ENCODE results near the gene TAF10.

The TAF10 gene

DNA sequence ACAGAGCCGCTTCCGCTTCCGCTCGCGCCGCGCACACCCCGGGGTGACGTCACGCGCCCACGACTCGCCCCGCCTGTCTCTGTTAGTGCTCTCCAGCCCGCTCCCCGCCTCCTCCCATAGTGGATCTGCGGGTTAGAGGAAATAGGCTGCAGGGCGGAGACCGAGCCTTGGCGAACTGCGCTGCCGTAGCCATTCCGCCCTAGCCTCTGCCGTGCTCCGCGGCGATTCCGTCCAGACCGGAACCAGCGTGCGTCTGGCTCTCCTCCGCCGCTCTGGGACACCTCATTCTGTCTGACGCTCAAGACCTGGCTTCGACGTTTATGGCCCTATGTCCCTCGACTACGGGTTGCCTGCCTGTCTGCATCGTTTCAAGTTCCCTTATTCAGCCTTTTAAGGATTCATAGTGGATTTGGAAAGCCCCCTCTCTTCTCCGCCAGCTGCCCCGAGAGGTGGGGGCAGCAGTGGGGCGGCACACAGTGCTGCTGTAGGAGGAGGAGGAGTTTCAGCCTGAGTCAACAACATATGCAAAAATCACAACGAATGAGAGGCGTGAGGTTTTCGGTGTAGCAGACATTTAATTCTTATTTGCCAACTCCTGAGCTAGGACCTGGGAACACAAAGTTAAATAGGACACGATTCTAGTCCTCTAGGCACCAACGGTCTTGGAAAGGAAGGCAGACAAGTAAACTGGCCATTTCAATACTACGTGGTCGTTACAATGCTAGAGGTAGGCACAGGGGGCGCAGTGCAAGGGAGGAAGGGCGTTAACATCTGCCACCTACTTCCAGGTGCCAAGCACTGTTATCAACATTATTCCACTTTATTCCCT, at the start of gene TAF10:
TSS of gene TAF10 (minus strand) at position 4 of the 829 bp plus-strand sequence. CDS start 27 bp downstream, outside the sequence.
- DNase-seq = peak; percentile 93

DNA sequence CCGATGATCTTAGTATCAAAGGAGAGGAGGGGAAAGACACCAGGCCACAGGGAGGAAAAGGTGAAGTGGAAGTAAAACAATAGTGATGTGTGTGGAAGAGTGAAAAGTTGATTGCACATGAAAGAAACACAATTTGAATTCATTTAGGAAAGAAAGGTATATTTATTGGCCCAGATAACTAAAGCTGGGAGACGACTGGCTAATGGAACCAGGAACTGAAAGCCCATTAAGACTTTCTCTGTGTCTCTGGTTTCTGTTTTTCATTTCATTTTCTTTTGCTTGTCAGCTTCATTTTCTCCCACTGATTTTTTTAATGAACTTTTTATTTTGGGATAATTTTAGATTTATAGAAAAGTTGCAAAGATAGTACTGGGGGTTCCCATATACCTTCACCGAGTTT, 48.7 kb upstream of the TAF10 start:
- DNase-seq = no peak

DNA sequence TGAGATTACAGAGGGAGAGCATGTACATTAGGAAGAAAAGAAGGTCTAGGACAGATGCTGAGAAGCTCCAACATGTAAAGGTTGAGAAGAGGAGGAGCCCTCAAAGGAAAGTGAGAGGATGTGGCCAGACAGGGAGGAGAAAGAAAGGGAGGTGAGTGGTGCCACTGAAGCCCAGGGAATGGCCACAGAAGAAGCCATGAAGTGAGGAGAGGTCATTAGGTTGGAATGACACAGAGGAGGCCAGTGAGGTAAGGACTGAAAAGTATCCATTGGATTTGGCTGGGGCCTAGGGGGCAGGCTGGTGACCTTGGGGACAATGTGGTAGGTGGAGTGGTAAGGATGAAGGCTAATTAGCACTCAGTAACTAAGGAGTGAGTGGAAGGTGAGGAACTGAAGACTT, 46.6 kb upstream of the TAF10 start:
- DNase-seq = no peak

DNA sequence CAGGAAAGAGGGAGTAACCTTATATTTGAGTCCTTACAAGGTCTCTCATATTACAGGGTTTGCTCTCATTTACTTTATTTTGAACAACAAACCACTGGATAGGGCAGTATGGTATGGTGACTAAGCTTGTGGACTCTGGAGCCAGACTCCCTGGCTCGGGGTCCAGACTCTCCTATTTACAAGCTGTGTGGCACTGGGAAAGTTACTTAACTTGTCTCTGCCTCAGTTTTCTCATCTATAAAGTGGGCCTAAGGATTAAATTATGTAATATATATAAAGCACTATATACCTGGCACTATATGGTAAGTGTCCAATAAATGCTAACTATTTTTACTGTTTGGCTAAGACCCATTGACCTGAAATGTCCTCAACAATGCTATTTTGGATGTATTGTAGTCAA, 45.3 kb upstream of the TAF10 start:
- no peak for DNase-seq

DNA sequence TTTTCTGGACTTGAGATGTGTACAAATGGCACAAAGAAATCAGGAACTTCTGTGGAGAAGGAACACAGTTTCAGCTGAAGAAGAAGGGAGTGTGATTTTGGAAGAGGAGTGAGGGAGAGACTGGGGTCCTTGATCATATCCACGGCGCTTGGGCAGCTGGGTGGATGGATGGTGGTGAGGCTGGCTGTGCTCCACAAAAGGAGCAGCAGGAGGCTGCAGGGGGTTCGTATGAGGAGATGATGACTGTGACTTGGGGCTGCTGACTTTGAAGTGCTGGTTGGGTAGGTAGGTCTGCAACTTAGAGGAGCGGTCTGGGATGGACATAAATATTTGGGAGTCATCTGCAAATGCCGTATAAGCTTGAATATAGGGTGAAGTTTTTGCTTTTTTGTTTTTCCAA, 44.9 kb upstream of the TAF10 start:
- DNase-seq = no peak

DNA sequence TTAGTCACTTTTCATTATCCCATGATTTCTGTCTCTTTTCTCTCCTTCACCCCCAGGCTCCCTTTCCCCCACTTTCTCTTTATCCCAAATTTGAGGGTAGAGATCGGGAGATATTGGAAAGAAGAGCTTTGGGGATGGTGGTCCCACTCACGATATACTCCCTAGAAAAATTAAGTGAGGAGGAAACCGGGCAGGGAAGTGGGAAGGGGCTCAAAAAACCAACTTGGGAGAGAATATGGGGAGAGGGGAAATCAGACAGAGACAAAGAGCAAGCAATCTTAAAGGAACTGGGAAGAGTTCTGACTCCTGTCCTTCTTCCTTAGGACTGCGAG, 44.5 kb upstream of the TAF10 start:
- no peak for DNase-seq

DNA sequence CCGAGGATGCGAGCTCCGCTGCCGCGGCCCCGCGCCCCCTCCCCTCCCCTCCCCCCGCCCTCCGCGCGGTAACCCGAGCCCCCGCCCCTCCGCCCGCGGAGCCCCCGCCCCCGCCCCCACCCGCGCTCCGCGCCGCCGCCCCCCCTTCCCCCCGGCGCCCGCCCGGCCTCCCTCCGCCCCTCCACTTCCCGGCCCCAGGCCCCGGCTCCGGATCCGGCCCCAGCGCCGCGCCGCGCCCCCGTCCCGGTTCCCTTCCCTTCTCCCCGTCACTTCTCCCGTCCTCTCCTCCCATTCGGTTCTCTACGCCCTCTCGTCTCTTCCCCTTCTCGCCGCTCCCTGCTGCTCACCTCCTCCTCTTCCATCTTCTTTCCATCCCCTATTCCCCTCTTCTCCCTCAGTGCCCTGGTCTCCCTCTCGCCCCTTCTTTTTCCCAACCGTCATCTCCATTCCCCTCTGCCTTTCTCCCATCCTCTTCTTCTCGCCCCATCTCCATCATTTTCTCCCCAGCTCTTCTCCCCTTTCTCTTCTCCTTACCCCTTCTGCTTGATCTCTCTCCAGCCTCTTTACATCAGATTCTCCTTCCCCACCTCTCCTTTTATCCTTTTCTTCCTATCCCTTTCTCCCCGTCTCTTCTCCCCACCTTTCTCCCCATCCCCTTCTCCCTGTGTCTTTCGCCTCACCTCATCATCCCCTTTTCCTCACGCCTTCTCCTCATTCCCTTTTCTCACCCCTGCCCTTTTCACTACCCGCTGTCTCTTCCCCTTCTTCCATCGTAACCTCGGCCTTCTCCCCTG, 44.0 kb upstream of the TAF10 start, which contains the start of gene DCHS1:
TSS of gene DCHS1 (minus strand) at position 20 of the 794 bp plus-strand sequence. CDS start 14,196 bp downstream, outside the sequence.
- DNase-seq = no peak

DNA sequence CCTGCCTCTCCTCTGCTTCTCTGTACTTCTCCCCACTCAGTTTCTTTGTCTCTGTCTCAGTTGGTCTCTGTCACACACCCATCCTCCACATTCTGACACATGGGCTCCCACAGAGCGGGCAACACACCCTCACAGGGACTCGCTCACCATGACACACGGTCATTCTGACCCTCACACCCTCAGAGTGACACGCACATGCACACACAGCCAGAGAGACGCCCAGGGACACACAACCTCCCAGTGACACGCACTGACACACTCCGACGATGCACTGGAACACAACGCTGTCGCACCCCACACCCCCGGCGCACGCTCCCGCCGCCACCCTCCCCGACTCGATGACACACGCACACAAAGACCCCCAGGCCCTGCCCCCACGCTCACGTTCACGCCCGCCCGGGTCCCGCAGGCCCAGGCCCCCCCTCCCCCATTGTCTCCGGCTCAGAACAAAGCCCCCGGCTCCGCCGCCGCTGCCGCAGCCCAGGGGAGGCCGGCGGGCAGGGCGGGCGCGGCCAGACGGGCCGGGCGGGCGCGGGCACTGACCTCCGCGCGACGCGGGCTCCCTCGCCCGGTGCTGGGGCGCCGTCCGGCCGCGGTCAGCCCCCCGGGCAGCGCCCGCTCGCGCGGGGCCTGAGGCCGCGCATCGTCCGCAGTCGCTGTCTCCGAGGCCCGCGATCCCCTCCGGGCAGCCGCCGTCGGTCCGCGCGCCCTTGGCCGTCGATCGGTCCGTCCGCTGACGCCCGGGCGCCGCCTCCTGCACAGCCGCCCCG, 43.2 kb upstream of the TAF10 start:
- peak; percentile 24 for DNase-seq

DNA sequence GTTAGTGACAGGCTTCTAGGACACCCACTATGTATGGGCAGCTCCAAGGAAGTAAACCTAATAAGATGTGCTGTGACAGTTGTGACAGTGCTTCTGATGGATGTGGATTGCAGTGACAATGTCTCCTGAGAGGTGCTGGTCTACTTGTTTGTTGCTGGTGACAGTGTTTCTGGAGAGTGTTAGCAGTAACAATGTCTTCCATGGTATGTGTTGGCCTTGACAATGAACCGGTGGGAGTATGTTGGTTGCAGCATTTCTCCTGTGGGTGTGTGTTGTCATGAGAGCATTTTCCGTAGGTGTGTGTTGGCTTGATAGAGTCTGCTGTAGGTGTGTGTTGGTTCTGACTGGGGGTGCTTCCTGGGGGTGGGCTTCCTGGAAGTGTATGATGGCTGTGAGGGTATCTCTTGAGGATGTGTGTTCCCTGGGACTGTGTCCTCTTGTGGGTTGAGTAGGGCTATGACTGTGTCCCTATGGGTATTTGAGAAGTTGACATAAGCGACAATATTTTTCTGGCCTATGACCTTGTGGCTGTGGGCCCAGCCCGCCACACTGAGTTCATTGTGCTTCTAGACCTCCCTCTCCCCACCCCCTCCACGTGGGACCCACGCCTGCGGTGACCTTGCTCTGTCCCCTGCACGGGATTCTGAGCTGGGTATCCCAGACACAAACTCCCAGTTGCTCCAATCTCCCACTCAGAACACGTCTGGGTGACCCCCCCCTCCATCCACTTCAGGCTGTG, 42.4 kb upstream of the TAF10 start:
- DNase-seq = peak; percentile 15

DNA sequence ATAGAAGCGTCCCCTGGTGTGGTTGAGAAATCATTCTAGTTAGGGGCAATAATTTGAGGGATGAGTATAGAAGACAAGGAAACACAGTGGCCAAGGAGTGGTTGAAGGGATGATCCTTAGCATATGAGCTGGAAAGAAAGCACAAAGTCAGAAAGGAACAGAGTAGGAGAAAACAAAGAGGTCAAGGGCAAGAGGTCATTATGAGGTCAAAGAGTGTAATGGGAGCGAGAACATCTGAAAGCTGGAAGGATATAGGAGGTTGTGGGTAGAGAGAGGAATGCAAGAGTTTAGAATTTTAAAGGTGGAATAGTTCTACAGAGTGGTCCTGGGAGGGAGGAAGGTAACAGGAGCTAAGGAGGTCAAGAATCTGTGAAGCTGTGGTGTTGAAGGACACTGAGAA, 41.6 kb upstream of the TAF10 start:
- no peak for DNase-seq

DNA sequence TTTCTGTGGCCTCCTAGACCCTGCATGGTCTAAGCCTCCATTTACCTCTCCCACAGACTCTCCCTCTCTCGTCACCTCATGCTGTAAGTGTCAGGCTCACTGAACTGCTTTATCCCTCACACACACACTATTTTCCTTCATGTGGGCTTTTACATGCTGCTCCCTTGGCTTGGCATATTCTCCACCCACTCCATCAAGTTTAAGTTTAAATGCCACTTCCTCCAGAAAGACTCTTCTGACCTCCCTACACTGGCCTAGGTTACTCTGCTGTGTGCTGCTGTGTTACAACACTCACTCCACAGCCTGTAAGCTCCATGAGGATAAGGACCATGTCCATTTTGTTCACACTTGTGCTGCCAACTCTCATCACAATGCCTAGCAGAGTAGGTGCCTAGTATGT, 41.1 kb upstream of the TAF10 start:
- no peak for DNase-seq

DNA sequence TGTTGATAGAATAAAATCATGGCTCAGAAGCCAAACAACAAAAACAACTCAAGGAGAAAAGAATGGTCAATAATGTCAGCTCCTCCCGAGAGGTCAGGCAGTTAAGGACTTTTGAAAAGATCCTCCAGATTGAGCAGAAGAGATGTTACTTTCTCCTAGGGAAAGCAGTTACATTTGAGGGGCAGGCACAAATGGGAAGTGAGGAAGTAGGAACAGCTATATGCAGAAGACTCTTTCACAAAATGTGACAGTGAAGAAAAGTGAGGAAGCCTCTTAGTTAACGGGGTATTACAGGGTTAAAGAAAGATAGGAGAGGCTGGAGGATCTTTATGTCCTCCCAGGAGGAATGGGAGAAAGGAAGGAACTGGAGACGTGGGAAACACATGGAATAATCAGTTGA, 40.2 kb upstream of the TAF10 start:
- no peak for DNase-seq

DNA sequence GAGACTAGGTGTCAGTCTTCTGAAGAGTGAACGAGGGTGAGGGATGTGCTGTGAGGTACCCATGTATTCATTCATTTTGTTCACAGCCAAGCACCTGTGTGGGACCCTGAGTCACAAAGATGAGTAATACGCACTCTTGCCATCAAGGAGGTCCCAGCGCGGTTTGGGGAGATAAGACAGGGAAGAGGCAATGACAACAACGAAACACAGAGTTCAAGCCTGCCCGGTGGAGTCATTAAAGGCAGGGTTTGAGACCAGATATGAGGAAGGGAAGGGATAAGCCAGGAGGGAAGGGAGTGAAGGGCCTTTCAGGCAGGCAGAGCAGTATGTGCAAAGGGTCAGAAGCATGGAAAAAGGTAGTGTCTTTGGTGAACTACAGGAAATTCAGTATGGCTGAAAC, 39.0 kb upstream of the TAF10 start:
- DNase-seq = peak; percentile 19

DNA sequence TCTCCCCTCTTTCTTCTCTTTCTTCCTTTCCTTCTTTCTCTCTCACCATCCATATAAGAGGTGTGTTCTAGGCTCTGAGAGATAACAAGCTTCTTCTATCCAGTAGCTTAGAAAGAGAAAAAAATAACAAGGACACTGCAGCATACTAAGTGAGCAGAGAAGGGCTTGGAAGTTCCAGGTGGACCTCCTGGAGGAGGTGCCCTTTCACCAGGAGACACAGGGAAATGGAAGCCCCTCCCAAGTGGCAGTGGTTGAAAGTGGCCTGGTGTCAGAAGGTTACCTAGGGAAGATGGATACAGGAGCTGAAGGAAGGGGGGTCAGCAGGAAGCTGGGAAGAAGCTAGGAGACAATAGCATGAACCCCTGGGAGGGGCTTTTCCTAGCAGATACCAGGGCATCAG, 38.1 kb upstream of the TAF10 start:
- DNase-seq = no peak

DNA sequence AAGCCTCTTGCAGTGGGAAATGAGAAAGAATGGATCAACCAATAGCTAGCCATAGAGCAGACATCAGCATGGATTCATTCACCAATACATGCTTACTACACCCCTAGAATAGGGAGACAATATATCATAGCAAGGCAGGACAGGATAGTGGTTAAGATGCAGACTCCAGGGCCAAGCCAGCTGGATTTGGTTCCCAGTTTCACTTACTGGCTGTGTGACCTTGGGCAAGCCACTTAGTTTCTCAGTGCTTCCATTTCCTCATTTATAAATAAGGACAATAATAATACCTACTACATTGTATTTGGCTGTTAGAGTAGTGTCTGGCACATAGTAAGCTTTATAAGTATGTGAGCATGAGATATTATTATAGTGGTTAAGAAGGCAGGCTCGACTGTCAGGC, 36.5 kb upstream of the TAF10 start:
- DNase-seq = no peak

DNA sequence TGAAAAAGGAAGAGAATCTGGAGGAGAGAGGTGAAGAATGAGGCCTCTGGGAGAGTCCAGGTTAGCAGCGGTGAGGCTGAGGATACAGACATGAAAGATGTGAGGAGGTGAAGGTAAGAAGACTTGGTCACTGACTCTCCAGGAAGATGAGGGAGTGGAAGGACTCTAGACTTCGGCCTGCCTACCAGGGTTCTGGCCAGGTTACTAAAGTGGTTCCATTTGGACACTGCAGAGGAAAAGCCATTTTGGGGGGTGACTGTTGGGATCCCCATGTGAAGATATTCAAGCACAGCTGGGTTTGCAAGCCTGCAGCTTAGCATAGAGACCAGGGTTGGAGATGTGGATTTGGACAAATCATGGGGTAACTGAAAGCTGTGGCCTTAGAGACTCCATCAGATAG, 35.8 kb upstream of the TAF10 start:
- DNase-seq = no peak

DNA sequence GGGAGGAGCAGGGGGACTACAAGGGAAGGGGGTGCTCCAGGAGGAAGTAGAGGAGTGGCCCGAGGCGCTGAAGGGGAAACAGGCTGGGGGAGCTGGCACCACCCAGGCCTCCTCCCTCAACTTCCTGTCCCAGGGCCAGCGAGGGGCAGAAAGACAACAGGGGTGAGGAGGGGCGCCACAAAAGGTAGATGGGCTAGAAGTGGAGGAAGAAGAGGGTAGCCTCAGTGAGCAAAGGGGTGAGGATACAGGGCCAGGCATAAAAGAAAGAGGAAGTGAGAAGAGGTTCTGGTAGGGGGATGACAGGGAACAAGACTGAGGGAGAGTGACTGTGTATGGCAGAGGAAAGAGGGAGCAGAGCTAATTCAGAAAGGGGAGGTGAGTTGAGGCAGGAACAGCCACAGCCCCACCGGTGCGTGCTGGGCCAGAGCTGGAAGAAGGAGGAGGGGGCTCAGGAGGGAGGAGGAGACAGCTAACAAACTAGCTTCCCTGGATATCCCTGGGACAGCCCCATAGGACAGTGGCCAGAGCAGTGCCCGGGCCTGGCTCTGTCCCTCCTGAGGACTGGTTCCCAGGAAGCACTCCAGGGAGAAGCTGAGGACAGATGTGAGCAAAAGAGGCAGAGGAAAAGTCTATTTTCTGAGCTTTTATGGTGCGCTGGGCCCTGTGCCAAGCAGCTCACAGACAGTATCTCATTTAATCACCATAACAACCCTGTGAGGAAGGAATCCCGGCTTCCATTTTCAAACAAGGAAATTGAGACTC, 35.1 kb upstream of the TAF10 start:
- no peak for DNase-seq

DNA sequence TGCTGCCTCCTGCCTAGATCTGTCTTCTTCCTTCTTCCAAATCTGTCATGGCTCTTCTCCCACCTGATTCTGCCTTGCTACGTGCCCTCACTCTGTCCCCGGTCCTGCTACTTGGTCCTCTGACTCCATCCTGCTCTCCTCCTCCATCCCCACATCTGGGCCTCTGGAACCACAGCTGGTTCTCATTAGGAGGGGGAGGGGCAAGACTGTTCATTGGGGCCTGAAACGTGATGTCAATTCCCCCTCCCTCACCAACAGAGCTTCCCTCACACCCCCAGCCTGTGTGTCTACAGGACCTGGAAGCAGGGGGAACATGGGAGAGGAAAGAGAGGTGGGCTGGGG, 34.5 kb upstream of the TAF10 start:
- DNase-seq = no peak

DNA sequence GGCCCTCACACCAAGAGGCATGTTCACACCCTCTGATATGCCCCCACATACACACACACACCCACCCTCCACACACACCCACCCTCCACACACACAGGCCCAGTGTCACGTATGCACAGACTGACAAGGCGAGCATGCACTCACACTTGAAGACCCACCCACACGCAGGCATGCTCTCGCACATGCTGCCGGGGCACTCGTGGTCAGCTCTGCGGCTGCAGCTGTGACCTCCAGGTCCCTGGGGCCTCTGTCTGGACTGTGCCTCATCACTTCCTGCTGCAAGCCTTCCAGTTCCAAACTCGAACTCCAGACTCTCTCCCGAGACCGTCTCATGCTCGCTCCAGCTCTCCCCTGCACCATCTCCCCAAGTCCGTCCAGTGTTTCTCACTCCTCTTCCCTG, 34.1 kb upstream of the TAF10 start:
- DNase-seq = no peak

DNA sequence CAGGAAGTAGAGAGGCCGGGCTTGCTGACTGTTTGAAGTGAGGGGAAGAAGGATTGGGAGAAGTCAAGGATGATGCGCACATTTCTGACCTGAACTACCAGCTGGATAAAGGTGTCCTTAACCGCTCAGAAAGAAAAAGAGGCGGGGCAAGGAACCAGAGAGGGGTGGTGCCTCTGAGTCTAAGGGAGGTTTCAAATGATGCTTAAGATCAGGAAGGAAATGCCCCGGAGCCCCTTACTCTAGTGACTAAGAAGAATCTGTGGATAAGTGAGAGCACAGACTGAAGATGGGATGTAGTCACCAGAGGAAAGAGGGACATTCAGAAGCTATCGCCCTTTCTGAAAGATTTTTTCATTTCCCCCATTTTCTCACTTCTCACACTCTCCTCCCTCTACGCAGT, 30.9 kb upstream of the TAF10 start:
- DNase-seq = no peak

DNA sequence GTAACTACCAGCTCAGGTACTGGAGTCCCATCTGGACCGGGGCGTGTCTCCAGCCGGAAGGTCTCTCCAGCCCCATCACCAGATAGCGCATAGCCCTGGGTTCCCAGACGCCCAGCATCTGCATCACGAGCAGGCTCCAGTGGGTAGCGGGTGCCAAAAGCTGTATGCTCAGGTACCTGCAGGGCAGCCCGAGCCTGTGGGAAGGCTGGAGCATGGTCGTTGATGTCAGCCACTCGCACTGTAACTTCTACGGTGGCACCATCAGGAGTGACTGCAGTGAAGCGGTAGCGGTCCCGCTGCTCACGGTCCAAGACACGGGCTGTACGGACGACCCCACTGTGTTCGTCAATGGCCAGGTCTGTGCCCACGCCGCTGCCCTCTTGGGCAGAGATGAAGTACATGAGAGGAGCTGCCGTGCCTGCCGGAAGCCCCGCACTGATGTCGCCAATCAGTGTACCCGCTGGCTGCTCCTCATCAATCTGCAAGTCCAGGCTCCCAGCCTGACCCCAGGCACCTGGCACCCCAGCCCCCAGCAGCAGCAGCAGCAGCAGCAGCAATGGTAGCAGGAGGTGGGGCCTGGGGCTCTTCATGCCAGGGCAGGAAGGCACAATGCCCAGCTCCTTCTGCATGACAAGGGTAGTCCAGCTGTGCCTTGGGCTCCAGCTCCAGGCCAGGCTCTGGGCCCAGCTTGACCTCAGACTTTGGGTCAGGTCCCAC, 29.1 kb upstream of the TAF10 start:
- DNase-seq = no peak
